Measurements from ENCODE around the gene MTCL1. TPM values are rescaled to one million over a fixed set of nuclear protein-coding genes. Genes with fewer than 3 reads are reported as not detected.

MTCL1 gene
- total RNA-seq, 1 experiment from 2014 or later: 22.7 TPM

GRCh38 chr18:8825273-8825672 is 119.9 kb downstream of the MTCL1 start:
- no TSS peak for BruUV-seq (replicated peaks)
- ChIA-PET RAD21 (ENCODE audit: low non-redundant PET in 1 of 2, low total read pairs in 2 of 2, uncharacterized antibody in 2 of 2, unreplicated experiment in 2 of 2) (no interaction called here), POLR2A (no interaction called here), CTCF (no interaction called here)
- H3K9me3 ChIP-seq (ENCODE audit: control insufficient read depth in 1 of 2, insufficient read depth in 1 of 2, low read depth in 1 of 2, low read length in 2 of 2): no peaks in the 10 kb centered on the region
- no peaks in the 10 kb centered on the region for H3K4me1 ChIP-seq (ENCODE audit: control insufficient read depth in 1 of 2, insufficient read depth in 2 of 2, low read length in 2 of 2)
- no peak for ATAC-seq
- no peak overlapping the region for H3K9ac ChIP-seq (ENCODE audit: low read length)
- no peak overlapping the region for H3K4me2 ChIP-seq (ENCODE audit: low read length)
- H3K4me3 ChIP-seq (replicated peaks in 1 of 2; ENCODE audit: low read depth in 1 of 2, low read length in 2 of 2): no peak overlapping the region
- no peak overlapping the region for H3K27ac ChIP-seq (ENCODE audit: low read depth, low read length)
- no peak overlapping the region for H2AFZ ChIP-seq (ENCODE audit: low read depth, low read length, poor library complexity, severe bottlenecking)
- H3K9me2 ChIP-seq (ENCODE audit: insufficient read depth): no peaks in the 10 kb centered on the region
- H3K79me2 ChIP-seq (ENCODE audit: insufficient read depth, low read length): no peaks in the 10 kb centered on the region
- peaks cover under 1 to 16% of the 10 kb centered on the region in 2 experiments; a peak in 2 of 4 replicates for H3K36me3 ChIP-seq (ENCODE audit: control insufficient read depth in 1 of 2, insufficient read depth in 2 of 2, low read length in 2 of 2)
- no peak for DNase-seq (ENCODE audit: low read depth, low spot score)
- no peaks in the 10 kb centered on the region for H4K20me1 ChIP-seq (ENCODE audit: insufficient read depth)
- H3K27me3 ChIP-seq (ENCODE audit: insufficient read depth, low read length): no peaks in the 10 kb centered on the region
- intact Hi-C loops (cut with micrococcal nuclease): no loop called here
- TF ChIP-seq SP1 (IDR thresholded peaks at IDR 0.05; ENCODE audit: low read depth) (no peak), JUND (IDR thresholded peaks at IDR 0.05) (no peak), EZH2 (IDR thresholded peaks at IDR 0.05) (no peak), YY1 (IDR thresholded peaks at IDR 0.05; ENCODE audit: extremely low read depth, insufficient replicate concordance, low read depth, low read length) (no peak), POLR2A (IDR thresholded peaks at IDR 0.05; ENCODE audit: borderline replicate concordance, extremely low read depth, insufficient read depth, insufficient read length) (no peak), FOSL1 (IDR thresholded peaks at IDR 0.05; ENCODE audit: low read depth) (no peak), REST (IDR thresholded peaks at IDR 0.05; ENCODE audit: low read depth) (no peak), TCF7L2 (IDR thresholded peaks at IDR 0.05; ENCODE audit: borderline replicate concordance, extremely low read depth, insufficient read depth, insufficient read length) (no peak), EGR1 (IDR thresholded peaks at IDR 0.05; ENCODE audit: low read depth) (no peak), CTCF (IDR thresholded peaks at IDR 0.05 in 2 of 3, conservative IDR thresholded peaks at IDR 0.05 in 1 of 3; ENCODE audit: borderline replicate concordance in 1 of 3, insufficient read depth in 1 of 3, low read depth in 2 of 3, low read length in 2 of 3) (no peak), RAD21 (IDR thresholded peaks at IDR 0.05; ENCODE audit: low read depth) (no peak), ZBTB33 (IDR thresholded peaks at IDR 0.05; ENCODE audit: extremely low read depth, insufficient replicate concordance, low read length) (no peak), EZH2phosphoT487 (IDR thresholded peaks at IDR 0.05; ENCODE audit: borderline replicate concordance) (no peak), ELF1 (IDR thresholded peaks at IDR 0.05; ENCODE audit: borderline replicate concordance, low read depth) (no peak), SRF (IDR thresholded peaks at IDR 0.05; ENCODE audit: low read depth) (no peak), POLR2AphosphoS5 (IDR thresholded peaks at IDR 0.05; ENCODE audit: low read depth, low read length) (no peak), MAX (IDR thresholded peaks at IDR 0.05) (no peak), CBX3 (IDR thresholded peaks at IDR 0.05; ENCODE audit: low read depth) (no peak), ATF3 (IDR thresholded peaks at IDR 0.05) (no peak), ZFX (IDR thresholded peaks at IDR 0.05) (no peak)

Data from HCT116 (cell line).